Astrocyte of the cerebellum (primary cell): ENCODE results near the gene FAM72C.
"Not testable (repeated sequence)": the region's sequence is repeated elsewhere in the genome, so short reads cannot be mapped to it uniquely, and the experiment has no call there.

Experiments used
- DNase-seq: peaks from one replicate; pipeline ENCODE4 v3.0.0-alpha.2; 2011; ENCODE audit warnings: low read depth
- H3K4me3 ChIP-seq: 2 replicates; pipeline ENCODE4 v1.5.1; 2011; ENCODE audit warnings: mild to moderate bottlenecking, low read depth, low read length, moderate library complexity
- in situ Hi-C: cut with HindIII; loops from 2 replicates; pipeline ENCODE4 v1.10.0; 2017; ENCODE audit warnings: low sequenced_read_pairs
- TF ChIP-seq, protein P1 (sequence below): IDR thresholded peaks from 2 replicates; pipeline ENCODE4 v1.5.1; 2012; ENCODE audit warnings: low read length, low read depth, moderate library complexity, mild to moderate bottlenecking; ENCODE audit errors: missing control alignments

The FAM72C gene

GRCh38 chr1:143942238-143942860, 29.4 kb downstream of the FAM72C start:
- in situ Hi-C loops, DNase-seq, H3K4me3 ChIP-seq: not testable (repeated sequence)

- H3K4me3 ChIP-seq, DNase-seq, in situ Hi-C loops: not testable (repeated sequence)
These were observed 32.1 kb downstream of the FAM72C start for GRCh38 chr1:143939666-143940065.

DNA sequence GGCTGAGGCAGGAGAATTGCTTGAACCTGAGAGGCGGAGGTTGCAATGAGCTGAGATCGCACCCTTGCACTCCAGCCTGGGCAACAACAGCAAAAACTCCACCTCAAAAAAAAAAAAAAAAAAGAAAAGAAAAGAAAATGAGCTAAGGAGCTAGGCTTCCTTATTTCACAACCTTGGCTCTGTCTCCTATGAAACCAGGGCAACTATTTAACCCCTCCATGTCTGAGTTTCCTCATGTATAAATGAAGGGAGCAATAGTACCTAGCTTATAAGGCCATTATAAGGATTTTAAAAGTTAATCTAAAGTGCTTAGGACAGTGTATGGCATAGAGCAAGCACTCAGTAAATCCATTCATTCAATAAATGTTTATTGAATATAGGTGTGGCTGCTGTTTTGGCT, 32.9 kb downstream of the FAM72C start:
- in situ Hi-C loops: not testable (repeated sequence)

GRCh38 chr1:143936457-143937115, 35.2 kb downstream of the FAM72C start:
- DNase-seq, H3K4me3 ChIP-seq, in situ Hi-C loops: not testable (repeated sequence)
- TF ChIP-seq, protein P1, sequence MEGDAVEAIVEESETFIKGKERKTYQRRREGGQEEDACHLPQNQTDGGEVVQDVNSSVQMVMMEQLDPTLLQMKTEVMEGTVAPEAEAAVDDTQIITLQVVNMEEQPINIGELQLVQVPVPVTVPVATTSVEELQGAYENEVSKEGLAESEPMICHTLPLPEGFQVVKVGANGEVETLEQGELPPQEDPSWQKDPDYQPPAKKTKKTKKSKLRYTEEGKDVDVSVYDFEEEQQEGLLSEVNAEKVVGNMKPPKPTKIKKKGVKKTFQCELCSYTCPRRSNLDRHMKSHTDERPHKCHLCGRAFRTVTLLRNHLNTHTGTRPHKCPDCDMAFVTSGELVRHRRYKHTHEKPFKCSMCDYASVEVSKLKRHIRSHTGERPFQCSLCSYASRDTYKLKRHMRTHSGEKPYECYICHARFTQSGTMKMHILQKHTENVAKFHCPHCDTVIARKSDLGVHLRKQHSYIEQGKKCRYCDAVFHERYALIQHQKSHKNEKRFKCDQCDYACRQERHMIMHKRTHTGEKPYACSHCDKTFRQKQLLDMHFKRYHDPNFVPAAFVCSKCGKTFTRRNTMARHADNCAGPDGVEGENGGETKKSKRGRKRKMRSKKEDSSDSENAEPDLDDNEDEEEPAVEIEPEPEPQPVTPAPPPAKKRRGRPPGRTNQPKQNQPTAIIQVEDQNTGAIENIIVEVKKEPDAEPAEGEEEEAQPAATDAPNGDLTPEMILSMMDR: peak; percentile 22

More for the DNA sequence above, 32.9 kb downstream of the FAM72C start:
- not testable (repeated sequence) for DNase-seq, H3K4me3 ChIP-seq

GRCh38 chr1:143919127-143919526, 52.7 kb downstream of the FAM72C start:
- in situ Hi-C loops, H3K4me3 ChIP-seq, DNase-seq: not testable (repeated sequence)

GRCh38 chr1:143918552-143918951, 53.2 kb downstream of the FAM72C start:
- H3K4me3 ChIP-seq, in situ Hi-C loops, DNase-seq: not testable (repeated sequence)

- DNase-seq, H3K4me3 ChIP-seq, in situ Hi-C loops: not testable (repeated sequence)
These were observed 58.1 kb downstream of the FAM72C start for GRCh38 chr1:143913705-143914104.
